Upper lobe of left lung (tissue), 4 donors: ENCODE data around the gene ASTN2.
"Not testable (repeated sequence)": the region's sequence is repeated elsewhere in the genome, so short reads cannot be mapped to it uniquely, and the experiment has no call there.

Experiments used
- EP300 ChIP-seq, 4 donors: sonication (generic); formaldehyde crosslinking; IDR thresholded peaks; one replicate each; pipeline ENCODE4 v1.5.1; 2017; ENCODE audit warnings: antibody characterized with exemption in 4 of 4, control low read depth in 2 of 4
- POLR2A ChIP-seq, 4 donors: fragments of 450-650 bp; IDR thresholded peaks; one replicate each; pipeline ENCODE4 v1.5.1; 2016 to 2017; ENCODE audit warnings: antibody characterized with exemption in 4 of 4, mild to moderate bottlenecking in 2 of 4
- POLR2AphosphoS5 ChIP-seq, 2 donors: sonication (generic); formaldehyde crosslinking; IDR thresholded peaks; one replicate each; pipeline ENCODE4 v1.5.1; 2017; ENCODE audit warnings: antibody characterized with exemption in 2 of 2
- TF ChIP-seq, protein P1 (sequence below), 6 experiments: fragments of 450-650 bp in 4 of 6; fragments of 200-600 bp in 2 of 6; sonication (generic) in 2 of 6; IDR thresholded peaks; one replicate each; pipeline ENCODE4 v1.5.1; 2016 to 2019; ENCODE audit warnings: antibody characterized with exemption in 6 of 6

DNA sequence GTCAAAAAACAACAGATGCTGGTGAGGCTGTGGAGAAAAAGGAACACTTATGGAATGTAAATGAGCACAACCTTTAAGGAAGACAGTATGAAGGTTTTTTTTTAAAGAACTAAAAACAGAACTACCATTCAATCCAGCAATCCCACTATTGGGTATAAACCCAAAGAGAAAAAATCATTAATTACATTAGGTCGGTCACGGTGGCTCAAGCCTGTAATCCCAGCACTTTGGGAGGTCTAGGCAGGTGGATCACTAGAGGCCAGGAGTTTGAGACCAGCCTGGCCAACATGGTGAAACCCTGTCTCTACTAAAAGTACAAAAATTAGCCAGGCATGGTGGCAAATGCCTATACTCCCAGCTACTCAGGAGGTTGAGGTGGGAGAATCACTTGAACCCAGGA, 584.5 kb downstream of the ASTN2 start:
- TF ChIP-seq POLR2AphosphoS5, POLR2A, EP300 (IDR thresholded peaks at IDR 0.05): not testable (repeated sequence)
- TF ChIP-seq, protein P1, sequence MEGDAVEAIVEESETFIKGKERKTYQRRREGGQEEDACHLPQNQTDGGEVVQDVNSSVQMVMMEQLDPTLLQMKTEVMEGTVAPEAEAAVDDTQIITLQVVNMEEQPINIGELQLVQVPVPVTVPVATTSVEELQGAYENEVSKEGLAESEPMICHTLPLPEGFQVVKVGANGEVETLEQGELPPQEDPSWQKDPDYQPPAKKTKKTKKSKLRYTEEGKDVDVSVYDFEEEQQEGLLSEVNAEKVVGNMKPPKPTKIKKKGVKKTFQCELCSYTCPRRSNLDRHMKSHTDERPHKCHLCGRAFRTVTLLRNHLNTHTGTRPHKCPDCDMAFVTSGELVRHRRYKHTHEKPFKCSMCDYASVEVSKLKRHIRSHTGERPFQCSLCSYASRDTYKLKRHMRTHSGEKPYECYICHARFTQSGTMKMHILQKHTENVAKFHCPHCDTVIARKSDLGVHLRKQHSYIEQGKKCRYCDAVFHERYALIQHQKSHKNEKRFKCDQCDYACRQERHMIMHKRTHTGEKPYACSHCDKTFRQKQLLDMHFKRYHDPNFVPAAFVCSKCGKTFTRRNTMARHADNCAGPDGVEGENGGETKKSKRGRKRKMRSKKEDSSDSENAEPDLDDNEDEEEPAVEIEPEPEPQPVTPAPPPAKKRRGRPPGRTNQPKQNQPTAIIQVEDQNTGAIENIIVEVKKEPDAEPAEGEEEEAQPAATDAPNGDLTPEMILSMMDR (IDR thresholded peaks at IDR 0.05) = not testable (repeated sequence)
